HG02678 (cell line): ENCODE data around the gene GABRR1.
A peak's percentile ranks its signal among the peaks of the same experiment; 100 is the strongest.
"Not testable (repeated sequence)": the region's sequence is repeated elsewhere in the genome, so short reads cannot be mapped to it uniquely, and the experiment has no call there.

Experiments
- ATAC-seq: cut with Tn5 transposase; IDR thresholded peaks from one replicate; pipeline ENCODE4 v1.9.1; 2021; ENCODE audit warnings: mild to moderate bottlenecking, moderate library complexity; ENCODE audit not compliant: unreplicated experiment

The GABRR1 gene

GRCh38 chr6:89161326-89162046 is 55.7 kb downstream of the GABRR1 start:
- ATAC-seq = no peak

GRCh38 chr6:89160331-89161092 is 56.6 kb downstream of the GABRR1 start:
- no peak for ATAC-seq

DNA sequence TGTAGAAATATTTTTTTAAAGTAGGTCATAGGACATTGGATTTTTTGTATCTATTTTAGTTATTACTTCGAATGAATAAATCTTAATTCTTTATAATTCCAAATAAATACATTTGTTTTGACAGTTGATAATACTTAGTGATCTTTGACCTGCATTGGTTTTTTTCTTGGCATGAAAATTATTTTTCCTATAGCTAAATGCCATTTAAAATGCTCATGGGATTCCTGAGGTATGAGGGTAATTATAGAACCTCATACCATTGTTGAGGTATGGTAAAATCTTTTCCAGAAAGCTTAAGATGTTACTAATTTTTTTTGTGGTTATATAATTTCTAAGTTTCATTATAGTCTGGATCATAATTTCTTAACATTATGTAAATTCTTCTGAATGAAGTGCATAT is 63.0 kb downstream of the GABRR1 start:
- no peak for ATAC-seq

DNA sequence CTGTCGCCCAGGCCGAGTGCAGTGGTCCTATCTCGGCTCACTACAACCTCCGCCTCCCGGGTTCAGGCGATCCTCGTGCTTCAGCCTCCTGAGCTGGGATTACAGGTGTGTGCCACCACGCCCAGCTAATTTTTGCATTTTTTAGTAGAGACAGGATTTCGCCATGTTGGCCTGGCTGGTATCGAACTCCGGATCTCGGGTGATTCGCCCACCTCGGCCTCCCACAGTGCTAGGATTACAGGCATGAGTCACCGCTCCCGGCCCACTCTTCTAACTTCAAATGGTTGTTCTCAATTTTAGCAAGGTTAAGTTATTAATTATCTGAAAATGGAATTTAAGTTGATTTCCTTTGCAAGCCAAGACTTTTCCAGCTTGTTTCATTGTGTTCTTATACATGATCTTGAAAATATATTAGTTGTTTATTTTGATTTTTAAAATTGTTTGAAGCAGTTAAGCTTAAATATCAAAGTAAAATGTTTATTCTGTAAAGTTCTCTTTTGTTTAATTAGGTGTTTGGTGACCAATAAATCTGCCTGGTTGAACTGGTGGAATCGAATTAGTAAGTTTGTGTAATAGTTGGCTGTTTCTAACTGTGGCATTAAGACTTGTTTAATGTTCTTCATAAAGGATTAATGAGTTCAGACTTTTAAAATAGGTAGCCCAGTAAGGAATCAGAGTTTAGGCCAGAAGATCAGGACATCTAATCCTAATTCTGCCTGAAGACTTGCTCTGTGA is 69.0 kb downstream of the GABRR1 start:
- no peak for ATAC-seq

DNA sequence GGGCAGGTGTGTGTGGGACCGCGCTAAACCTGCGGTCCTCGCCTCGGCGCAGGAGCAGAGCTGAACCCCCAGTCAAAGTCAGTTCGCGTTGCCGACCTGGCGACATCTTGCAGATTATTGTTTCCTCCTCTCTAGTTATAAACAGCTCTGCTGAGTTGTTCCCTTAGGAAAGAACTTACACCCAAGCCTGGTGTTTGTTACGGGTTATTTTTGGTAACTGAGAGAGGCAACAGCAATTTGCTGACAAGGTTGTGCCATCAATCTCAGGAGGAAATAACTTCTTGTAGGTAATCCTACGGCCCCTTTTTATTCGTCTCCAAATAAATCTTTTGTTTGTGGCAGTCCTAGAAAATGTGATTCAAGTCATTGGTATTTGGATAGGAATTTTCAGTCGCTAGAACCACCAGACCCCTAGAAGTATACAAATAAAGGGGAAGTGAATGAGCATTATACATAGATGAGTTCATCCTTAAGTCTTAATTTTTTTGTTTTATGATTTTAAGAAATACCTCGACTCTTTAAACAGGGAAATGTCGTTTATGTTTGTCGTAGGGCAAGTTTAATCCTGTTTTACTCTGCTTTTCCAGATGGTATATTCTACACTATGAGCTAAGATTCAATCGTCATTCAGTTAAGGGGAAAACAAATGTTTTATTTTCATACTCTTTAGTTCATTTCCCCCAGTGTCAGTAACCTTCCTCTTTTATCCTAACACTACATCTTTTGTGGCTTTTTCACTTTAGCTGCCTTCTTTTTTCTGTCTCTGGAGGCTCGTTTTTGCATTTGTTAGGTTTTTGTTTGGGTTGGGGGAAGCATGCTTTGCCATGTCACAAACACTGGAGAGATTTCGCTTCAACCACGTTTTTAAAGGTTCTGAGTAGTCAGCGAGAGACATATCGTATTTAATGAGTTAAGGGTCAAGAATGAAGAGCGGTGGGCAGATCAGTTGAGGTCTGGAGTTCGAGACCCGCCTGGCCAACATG is 70.1 kb downstream of the GABRR1 start:
- ATAC-seq = no peak

GRCh38 chr6:89145956-89146717 is 71.0 kb downstream of the GABRR1 start, which contains the start of gene PM20D2:
Gene PM20D2, plus strand, starts transcription at chr6:89146055. Its CDS starts 90 bp downstream, at chr6:89146145.
- ATAC-seq = peak; percentile 80

GRCh38 chr6:89145091-89145955 is 71.8 kb downstream of the GABRR1 start:
- ATAC-seq = peak; percentile 56

GRCh38 chr6:89144354-89144906 is 72.7 kb downstream of the GABRR1 start:
- ATAC-seq = peak; percentile 30

GRCh38 chr6:89140347-89141156 is 76.6 kb downstream of the GABRR1 start:
- no peak for ATAC-seq

DNA sequence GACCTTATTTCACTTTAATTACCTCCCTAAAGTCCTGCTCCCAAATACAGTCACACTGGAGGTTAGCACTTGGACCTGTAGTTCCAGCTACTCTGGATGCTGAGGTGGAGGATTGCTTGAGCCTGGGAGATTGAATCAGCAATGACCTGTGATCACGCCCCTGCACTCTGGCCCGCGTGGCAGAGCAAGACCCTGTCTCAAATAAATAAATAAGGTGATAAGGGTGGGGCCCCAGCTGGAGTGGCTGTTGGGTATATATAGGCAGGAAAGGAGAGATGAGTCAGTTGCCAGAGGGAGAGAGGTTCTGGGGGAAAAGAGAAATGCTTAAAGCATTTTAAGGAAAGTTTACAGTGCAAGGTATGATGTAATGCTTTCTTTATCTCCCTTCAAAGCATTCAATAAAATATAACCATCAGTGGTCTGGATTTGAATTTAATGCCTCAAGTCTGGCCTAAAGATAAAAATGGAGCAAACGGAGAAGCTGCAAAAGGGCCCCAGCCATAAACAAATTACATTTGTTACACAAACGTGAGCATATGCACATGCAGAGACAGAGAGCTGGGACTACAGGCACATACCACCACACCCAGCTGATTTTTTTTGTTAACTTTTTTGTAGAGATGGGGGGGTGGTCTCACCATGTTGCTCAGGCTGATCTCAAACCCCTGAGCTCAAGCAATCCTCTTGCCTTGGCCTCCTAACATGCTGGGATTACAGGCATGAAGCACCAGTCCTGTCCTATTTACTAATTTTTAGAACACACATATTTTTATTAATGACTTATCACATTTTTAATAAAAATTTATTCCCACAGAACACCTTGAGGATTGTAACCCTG is 77.4 kb downstream of the GABRR1 start:
- ATAC-seq = no peak

DNA sequence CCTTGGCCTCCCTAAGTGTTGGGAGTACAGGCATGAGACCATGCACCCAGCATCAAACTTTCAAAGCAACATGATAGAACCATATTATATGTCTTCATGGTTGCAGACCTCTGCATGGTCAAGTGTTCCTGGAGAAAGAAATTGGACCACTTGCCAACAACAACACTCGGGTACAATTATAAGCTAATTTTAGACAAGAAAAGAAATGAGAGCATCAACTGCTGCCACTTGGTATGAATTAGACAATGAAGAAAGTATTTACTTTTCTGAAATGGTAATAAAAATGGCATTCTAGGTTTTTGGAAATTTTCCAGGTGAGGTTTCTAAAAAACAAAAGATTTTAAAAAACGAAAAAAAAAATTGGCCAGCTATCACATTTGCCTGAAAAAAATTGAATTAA is 79.0 kb downstream of the GABRR1 start:
- no peak for ATAC-seq

DNA sequence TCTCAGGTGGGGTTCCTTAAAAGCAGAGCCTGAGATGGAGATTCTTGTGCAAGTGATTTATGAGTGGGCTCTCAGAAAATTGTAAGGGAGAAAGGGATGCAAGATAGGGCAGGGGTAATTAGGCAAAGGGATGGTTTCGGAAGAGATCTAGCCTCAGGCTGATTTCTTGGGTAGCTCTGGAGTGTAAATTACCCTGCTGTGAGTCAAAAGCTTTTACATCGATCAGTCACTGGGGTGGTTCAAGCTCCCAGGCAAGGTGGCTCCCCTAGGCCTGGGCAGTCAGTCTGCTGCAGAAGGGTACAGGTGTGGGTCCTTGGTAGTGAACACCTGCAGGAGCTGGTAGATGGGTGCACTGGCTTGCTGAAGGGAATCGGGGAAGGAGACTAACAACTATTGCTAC is 82.4 kb downstream of the GABRR1 start:
- no peak for ATAC-seq

- no peak for ATAC-seq
These were observed 83.2 kb downstream of the GABRR1 start for GRCh38 chr6:89133981-89134380.

DNA sequence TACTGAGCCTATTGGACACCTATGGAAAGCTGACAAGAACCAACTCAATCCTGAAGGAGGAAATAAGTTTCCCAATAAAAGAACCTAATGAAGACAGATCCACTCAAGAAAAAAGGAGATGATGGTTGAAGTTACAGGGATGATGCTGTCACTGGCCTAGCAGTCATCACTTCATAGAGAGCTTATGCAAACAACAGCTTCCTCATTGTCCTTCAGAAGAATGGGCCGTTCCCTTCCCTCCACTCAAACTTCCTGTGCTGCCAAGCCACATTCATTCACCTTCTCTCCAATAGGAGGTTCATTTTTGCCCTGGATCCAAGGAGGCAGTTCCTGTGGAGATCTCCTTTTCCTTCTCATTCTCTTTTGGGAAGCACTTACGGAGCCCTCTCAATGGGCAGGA is 85.1 kb downstream of the GABRR1 start:
- ATAC-seq = no peak

DNA sequence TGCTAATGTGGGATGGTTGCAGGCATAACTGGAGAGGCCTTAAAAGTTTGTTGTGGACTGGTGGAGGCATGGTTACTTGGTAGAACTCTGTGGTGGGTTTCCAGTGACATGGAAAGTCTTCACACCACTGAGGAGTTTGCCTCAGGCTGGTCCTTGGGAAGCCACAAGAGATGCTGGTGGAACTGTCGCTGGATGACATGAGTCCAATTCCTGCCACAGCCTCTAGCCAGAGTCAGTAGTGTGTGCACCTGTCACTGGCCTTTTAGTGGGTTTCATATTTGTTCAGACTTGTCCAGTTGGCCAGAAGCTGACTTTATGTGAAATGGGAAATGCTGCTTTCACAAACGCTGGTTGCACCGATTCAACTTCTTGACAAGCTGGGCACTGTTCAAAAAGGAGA is 85.6 kb downstream of the GABRR1 start:
- no peak for ATAC-seq

DNA sequence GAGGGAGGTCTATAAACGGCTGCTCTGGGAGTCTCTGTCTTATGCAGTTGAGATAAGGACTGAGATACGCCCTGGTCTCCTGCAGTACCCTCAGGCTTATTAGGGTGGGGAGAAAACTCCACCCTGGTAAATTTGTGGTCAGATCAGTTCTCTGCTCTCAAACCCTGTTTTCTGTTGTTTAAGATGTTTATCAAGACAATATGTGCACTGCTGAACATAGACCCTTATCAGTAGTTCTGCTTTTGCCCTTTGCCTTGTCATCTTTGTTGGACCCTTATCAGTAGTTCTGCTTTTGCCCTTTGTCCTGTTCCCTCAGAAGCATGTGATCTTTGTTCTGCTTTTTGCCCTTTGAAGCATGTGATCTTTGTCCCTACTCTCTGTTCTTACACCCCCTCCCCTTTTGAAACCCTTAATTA is 88.9 kb downstream of the GABRR1 start:
- ATAC-seq = not testable (repeated sequence)
